HG03039 (cell line): ENCODE measurements around the gene UBE2J1.

Experiments used
- ATAC-seq: cut with Tn5 transposase; IDR thresholded peaks from one replicate; pipeline ENCODE4 v1.9.1; 2021; ENCODE audit warnings: mild to moderate bottlenecking, moderate library complexity; ENCODE audit not compliant: unreplicated experiment

The UBE2J1 gene

DNA sequence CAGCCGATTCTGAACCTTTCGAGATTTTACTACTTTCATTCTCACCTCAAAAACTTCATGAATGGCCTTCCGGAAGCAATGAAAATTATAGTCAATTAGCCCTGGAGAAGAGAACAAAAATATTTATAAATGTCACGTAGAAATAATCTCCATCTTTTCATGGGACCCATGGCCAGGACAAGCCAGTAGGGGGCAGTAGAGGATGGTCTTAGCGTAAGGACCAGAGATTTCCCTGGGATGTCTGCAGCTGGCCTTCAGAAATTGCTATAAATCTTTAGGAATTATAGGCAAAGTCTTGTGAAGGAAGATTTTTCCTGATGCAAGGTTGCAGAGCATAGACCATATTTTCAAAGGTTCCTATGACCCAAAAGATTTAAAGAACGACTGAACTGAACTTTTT, 15.6 kb upstream of the UBE2J1 start:
- no peak for ATAC-seq

DNA sequence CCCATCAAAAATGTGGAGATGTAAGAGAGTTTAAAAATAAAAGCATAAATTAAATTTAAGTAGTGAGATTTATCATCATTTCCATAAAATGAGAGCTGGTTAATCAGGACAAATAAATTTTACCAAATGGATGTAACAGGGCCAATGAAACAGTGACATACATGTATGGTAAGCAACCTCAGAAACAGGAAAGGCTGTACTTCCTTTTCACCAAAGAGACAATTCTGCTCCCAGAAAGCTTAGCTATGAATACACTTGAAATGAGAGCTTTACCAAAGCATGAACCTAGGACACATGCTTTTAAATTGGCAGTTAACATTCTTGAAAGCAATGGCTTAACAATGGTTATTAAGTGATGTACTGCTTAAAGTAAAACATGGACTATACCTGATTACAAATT, 12.1 kb upstream of the UBE2J1 start:
- ATAC-seq = no peak

DNA sequence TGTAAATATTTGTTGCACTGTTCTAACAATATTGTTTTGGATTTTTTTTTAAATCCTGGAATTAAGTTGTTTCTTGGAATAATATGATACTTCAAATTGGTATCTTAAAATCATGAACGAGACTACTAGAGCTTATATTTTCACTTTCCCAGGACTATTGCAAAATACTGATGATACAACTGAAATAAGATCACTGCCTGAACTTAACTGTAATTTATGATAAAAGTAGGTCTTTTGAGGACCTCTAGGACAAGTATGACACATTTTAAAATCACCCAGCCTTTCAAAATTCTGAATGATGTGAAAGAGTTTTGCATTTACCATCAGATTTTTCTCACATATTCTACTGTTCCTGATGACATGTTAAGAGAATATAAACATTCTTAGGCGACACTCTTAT, 8.6 kb upstream of the UBE2J1 start:
- ATAC-seq = no peak

DNA sequence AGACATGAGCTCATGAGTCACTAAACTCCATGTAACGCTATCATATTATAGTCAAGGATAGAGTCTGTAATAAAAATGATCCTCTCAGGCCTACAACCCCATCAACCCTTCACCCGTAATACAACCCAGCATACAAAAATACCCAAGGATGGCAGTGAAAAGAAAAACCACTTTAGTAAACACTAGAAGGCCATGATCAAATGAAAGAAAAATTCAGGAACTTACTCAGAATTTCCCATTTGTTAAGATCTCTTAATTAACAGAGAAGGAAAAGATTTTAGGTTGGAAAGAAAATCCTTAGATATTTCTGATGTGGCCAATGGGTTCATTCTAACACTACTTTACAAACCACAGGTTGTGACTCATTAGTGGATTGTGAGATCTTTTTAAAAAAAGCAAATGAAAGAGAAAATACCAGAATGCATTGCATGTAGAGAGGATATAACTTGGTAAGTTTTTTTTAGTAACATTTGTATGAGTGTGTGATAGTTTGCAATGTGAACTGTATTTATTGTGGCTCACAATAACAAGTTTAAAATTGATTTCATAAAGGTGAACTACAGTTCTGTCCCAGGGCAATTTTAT, 8.0 kb upstream of the UBE2J1 start:
- ATAC-seq = peak; percentile 38

DNA sequence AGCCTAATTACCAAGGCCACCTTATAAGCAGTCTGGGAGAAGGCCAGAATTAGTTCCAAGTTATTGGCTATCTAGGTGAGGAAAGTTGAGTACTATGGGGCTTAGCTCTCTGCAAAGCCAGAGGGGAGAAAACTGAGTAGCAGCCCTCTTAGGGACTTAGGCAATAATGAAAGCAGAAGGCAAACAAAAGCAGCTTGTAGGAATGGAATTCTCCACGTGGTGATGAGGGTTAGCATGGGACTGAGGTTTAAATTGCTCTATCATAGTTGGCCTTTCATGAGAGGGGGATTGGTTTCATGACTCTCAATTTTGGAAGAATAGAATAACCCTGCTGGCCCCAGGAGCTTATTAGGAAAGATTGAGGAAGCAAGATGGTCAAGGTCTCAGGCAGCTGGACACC, 7.0 kb upstream of the UBE2J1 start:
- no peak for ATAC-seq

DNA sequence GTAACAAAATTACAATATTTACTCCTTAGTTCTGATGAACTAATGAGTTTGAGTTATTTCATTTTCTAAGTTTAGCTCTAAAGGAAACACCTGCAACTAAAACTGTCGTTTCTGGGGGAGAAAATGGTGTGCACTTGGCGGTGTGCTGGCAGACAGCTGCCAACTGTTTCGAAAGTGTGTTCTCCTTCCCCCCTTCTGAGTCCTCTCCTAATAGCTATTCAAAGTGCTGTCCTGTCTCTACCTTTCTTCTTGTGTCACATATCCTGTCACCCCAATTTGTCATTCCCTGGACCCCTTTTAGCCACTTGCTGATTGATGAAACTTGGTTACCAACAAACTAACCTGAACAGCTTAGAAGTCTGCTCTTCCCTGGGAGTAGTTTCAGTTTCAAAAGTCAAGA, 4.9 kb upstream of the UBE2J1 start:
- peak; percentile 38 for ATAC-seq

DNA sequence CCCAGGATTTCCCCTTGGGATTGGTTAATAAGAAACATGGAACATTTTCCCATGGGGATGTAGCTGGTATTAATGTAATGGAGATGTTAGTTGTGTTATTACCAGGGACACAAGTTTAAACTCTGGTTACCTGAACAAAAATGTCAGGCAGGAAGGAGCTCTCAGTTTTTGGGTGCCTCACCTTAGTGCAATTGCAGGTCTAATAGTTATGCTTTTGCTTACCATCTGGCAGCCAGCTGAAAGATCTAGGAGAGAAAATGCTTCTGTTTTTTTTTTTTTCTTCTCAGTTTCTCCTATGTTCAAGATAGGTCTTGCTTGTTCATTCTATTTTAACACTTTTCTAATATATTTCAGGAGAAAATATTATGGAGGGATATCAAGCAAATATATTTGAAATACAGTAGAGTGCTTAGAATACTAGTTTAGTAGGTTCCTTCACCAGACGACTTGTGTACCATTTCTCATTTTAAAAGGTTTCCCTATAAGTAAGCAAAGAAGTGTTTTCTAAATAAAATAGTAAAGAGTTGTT, 4.2 kb upstream of the UBE2J1 start:
- no peak for ATAC-seq

DNA sequence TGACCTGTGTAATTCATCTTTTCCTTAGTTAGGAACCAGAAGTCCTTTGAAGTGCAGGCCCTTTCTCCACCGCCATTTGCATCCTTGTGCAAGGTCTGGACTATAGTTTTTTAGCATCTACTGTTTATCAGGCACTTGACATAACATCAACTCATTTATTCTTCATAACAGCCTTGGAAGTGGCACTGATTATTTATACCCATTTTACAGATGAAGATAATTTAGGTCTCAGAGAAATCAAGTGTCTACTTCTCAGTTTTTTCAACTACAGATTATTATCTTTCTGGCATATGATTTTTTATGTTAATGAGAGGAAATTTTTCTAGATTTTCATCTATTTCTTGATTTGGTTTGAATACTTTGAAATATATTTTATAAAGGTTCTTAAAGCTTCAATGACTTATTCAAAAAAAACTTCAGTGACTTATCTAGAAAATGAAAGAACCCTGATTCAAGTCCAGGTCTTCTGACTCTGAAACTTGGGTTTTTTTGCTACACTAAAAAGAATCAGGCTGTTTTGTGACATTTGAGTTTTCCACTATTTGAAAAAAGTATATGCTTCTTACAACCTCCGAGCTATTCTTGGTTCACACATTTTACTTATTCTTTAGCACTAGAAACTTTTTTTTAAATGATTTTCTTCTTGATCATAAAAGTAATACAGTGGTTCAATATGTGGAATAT, 3.1 kb upstream of the UBE2J1 start:
- no peak for ATAC-seq

DNA sequence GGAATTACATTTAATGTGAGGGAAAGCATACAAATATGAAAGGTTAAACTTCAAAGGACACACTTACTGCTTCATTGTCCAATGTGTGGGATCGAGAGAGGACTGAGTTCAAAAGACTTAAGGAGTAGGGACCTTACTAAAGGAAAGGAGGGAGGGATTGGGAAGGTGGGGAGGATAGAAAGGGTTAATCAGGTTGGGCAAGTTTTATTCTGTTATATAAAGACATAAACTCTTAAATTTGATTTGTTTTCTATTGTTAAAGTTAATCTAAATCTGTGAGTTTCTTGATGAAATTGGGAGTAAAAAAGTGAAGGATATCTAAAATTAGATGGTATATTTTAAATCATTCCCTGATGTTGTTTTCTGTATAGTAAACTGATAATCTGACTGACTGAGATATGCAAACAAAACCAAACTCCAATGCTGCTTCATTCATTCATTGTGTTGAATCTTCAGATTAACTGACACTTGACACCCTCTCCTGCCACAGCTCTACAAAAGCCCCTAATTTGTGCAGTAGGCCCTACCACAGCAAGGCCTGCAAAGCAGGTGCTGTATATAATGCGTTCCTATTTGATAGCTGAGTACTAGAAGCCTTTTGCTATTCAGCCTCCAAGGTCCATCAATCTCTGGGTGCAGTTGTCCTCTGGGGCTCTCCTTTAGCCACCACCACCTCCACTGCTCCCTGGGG, 1.3 kb upstream of the UBE2J1 start:
- ATAC-seq = no peak

DNA sequence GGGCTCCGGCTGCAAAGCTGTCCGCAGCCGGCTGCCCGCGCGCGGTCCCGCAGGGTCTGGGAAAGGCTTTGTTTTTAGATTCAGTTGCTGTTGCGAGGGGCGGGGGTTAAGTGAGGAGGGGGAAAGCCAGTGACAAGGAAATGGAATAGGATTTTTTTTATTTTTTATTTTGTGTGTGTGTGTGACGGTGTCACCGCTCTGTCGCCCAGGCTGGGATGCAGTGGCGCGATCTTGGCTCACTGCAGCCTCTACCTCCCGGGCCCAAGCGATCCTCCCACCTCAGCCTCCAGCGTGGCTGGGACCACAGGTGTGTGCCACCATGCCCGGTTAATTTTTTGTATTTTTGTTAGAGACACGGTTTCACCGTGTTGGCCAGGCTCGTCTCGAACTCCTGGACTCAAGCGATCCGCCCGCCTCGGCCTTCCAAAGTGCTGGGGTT, 615 bp upstream of the UBE2J1 start:
- ATAC-seq = no peak

DNA sequence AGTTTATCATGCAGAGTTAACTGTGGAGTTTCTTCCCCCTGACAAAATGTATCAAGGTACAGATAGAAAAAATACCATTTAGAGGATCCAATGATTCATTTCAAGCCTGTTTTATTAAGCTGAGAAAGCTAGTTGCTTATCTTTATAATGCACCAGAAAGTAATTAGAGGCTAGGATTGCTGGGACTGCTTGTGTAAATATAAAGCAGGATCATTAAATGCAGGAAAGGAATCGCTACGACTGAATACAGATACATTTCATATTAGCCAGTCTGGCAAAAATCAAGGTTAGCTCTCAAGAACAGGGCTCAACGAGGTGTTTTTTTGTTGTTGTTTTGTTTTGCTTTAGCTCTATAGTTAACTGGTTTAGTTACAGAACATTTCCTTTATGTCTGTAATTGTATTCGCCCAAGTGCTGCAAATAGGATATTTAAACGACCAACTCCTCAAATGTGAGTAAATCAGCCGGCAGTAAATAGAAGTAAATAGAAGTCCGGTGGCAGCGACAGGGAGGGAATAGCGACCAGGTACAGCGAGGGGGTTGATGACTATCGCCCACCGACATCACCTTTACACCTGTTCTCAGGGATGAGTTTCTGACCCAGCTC, 748 bp downstream of the UBE2J1 start:
- no peak for ATAC-seq

DNA sequence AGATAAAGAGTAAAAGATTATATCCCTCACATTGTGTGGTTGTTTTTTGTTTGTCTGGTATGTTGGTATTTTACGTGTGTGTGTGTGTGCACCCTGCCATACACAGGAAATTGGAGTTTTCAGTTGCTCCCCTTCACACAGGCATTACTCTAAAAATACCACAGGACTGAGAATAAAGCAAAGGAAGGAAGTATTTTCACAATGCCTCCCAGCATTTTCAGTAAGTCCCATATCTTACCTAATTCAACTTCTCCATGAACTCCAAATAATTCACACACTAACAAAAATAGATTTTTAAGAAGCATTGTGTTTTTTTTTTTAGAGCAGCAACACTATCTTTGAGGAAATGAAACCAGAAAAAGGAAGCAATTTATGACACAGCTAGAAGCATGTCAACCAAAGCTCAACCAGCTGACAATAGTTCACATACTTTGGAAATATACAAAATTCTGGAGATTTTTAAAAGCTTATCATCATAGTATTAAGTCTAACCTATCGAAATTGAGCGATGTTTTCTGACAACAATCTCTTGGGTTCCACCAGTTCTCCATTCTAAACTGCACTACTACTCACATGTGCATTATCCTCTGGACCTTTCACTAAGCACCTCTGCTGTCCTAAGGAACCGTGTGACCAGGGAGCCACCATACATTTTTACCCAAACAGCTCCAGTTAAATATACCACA, 2.1 kb downstream of the UBE2J1 start:
- no peak for ATAC-seq

DNA sequence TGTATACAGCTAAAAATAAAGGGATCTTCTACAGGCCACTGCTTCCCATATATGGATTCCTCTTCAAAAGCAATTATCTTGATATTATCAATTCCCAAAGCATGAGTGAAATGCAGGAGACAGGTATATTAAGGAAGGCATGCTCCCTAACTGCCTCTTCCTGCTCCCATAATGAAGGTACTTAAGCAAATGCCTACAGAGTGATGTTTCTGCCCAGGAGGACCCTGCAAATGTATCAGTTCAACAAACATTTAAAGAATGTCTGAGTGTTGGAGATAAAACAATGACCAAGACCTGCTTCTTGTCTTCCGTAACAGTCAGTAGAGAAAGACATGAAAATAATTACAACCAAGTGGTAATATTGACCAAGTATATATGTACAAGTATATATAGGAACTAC, 4.2 kb downstream of the UBE2J1 start:
- no peak for ATAC-seq

DNA sequence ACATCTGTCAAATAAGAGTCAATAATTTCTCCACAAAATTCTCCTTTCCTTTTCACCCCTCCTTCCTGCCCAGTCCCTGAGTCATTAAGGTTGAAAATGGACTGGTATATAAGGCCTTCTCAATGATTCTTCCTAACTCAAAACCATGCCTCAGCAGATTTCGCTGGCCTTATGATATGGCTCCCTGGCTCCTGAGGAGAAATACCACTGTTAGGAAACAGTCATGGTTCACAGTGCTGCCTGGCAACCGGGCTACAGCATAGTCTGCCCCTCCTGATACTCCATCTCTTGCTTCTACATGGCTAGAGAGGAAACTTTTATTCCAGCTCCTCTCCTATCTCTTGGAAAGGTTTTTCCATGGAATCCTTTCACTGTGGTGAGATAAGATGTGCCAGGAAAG, 4.7 kb downstream of the UBE2J1 start:
- no peak for ATAC-seq

DNA sequence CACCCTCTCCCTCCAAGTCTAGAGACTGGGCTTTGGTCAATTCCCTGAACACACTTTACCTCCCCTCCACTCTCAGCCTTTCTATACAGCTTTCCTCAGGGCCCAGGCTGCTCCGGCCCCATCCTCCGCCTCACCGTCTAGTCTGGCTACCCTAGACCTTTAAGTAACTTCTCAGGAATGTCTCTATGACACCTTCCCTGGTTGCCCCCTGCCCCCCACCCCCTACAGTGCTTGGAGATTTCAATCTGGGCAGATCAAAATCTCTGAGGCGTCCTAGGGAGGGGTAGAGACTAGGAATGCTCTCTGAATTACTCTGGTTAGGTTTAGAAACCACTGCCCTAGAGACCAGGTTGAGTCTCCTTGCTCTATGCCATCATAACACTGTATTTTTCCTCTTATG, 6.1 kb downstream of the UBE2J1 start:
- ATAC-seq = no peak

DNA sequence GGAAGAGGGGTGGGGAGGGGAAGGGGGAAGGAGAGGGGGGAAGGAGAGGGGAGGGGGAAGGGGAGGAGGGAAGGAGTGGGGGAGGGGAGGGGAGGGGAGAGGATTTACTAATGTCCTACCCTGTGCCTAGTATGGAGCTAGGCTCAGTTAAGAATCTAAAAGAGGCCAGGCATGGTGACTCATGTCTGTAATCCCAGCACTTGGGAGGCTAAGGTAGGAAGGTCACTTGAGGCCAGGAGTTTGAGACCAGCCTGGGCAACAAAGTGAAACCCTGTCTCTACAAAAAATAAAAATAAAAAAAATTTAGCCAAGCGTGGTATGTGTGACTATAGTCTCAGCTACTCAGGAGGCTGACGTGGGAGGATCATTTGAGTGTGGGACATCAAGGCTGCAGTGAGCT, 13.0 kb downstream of the UBE2J1 start:
- ATAC-seq = no peak

DNA sequence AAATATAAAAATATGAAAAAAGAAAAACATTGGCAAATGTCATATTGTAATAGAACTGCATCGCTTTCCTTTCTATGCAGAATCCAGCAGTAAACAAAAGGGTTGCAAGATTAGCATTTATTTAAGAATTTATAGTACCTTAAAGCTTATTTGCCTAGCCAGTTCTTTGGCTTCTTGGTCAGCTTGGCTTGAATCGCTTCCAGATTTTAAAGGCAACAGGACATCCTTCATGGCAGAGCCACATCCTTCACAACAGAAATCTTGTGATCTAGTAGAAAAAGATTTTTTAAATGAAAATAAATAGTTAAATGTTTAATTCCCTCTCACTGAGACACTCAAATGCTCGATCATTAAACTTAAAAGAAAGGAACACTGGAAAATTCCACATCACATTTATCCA, 17.4 kb downstream of the UBE2J1 start:
- no peak for ATAC-seq

DNA sequence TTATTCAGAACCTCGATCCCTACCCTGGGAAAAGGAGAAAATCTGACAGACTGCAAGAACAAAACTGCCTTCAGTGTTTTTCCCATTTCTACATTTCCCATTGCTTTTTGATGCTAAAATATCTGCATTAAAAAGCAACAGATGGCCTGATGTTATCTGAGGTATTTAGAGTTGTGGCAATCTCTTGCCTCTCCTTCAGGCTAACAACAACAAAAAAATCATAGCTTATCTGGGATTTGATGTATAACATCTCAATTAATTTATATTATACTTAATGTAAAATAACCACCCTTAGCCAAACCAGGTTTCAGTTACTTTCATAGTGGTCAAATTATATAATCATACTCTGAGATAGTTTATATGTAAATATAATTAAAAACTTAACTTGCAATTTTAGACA, 21.6 kb downstream of the UBE2J1 start:
- no peak for ATAC-seq

DNA sequence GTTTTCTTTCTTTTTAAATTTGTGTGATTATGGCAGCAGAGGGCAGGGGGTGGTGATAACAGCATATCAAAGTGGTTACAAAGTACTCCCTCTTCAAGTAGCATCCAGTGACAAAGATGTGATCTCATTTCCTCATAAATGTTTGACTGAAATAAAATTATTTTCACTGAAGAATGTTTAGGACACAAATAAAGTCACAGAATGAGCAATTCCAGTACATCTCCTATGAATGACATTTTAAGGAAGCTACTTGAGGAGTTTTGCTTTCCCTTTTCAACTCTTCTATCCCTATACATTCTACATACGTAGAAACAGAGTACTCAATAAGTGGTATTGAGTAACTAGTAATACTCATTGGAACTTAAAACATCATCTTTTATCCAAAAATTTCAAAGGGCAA, 23.5 kb downstream of the UBE2J1 start:
- no peak for ATAC-seq

DNA sequence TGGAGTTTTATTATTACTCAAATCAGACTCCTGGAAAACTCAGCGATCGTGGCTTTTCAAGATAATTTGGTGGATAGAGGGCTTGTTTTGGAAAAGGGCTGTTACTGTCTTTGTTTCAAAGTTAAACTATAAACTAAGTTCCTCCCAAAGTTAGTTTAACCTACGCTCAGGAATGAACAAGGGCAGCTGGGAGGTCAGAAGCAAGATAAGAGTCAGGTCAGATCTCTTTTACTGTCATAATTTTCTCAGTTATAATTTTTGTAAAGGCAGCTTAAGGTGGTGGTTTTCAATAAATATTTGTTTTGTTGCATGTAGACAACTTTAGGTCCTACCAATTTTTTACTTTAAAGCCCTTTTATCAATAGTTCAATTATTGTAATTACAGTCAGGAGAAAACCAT, 28.2 kb downstream of the UBE2J1 start:
- ATAC-seq = no peak

DNA sequence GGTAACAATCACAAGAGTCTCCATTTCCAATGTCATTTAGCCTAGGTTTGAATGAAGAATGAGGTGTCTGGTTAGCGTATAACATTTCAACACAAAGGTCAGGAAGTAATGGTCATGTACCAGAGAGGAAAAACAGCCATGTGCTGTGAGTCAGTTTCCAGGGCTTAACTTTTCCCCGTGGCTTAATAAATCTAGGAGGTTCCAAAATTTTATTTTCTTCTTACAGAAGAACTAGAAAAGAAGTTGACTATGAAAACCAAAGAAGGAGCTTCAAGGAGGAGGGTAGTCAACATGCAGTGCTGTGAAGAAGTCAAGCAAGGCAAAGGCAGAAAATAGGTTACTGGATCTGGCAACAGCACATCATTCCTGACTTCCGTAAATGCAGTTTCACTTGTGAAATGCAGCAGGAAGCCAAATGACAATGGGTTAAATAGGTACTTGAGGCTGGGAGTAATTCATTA, 29.0 kb downstream of the UBE2J1 start:
- no peak for ATAC-seq
